Skeletal muscle tissue (tissue), 2 donors: Measurements from ENCODE around the gene EIF5AL1. TPM values are rescaled to one million over a fixed set of nuclear protein-coding genes. Genes with fewer than 3 reads are reported as not detected.

Source experiments
- small RNA-seq: library from RNA; depleted of rRNA; stranded (forward); fragments of <200 nt; gene quantifications from one replicate; pipeline ENCODE3, GENCODE V24; 2014
- total RNA-seq: library from RNA; depleted of rRNA; stranded (reverse); fragments of >200 nt; gene quantifications from one replicate; pipeline ENCODE4 v1.2.3, GENCODE V29; 2014

Gene EIF5AL1
- total RNA-seq, 1 donor from 2014 or later = under 0.01 TPM

Small RNAs within 50 kb of the gene (small RNA-seq; reads per million reads assigned to genes)
- gene BX248123.2 = not detected
- not detected for gene RPS12P18

Other genes with a start within 250 kb of the EIF5AL1 start
- 9.9 TPM for gene PPIF, start 165.1 kb upstream of the EIF5AL1 start, total RNA-seq
- gene ZCCHC24, start 66.9 kb upstream of the EIF5AL1 start, total RNA-seq = 20.9 TPM
- gene SFTPA2, start 47.9 kb downstream of the EIF5AL1 start, total RNA-seq = 0.52 TPM
- not detected for gene SFTPA1, start 98.4 kb downstream of the EIF5AL1 start, total RNA-seq
- 1.0 TPM for gene NUTM2B, start 190.7 kb downstream of the EIF5AL1 start, total RNA-seq